Caco-2 (cell line): ENCODE measurements around the gene TSC22D4. TPM values are rescaled to one million over a fixed set of nuclear protein-coding genes. Genes with fewer than 3 reads are reported as not detected.

Experiments used
- BruUV-seq: library from RNA; stranded (reverse); fragments of 400-500 nt; replicated peaks from 2 replicates; lab custom pipeline; 2021; lab: Mats Ljungman, UMichigan
- CTCF ChIA-PET: fragments of 300-600 bp; sonication (Branson Sonifier 250); formaldehyde crosslinking; loops from one replicate; lab custom pipeline; 2022; ENCODE audit warnings: antibody characterized with exemption; lab: Charles Lee
- POLR2A ChIA-PET: fragments of 300-600 bp; sonication (Branson Sonifier 250); formaldehyde crosslinking; loops from one replicate; lab custom pipeline; 2022; ENCODE audit warnings: antibody characterized with exemption; lab: Charles Lee
- DNase-seq, 2 experiments: peaks; one replicate each; pipeline versions ENCODE4 v3.0.0 to v3.0.0-alpha.2; 2020 to 2022
- H3K27me3 ChIP-seq: replicated peaks from 2 replicates; pipeline ENCODE4 v1.6.0; 2011; ENCODE audit warnings: low read length; ENCODE audit not compliant: control insufficient read depth, insufficient read depth
- H3K36me3 ChIP-seq: 2 replicates; pipeline ENCODE4 v1.5.1; 2011; ENCODE audit warnings: low read length; ENCODE audit not compliant: control insufficient read depth, insufficient read depth
- H3K4me1 ChIP-seq: fragments of 250-450 bp; sonication (Bioruptor Pico); 2 replicates; pipeline ENCODE4 v1.5.1; 2020; ENCODE audit warnings: mild to moderate bottlenecking
- H3K4me3 ChIP-seq: 2 replicates; pipeline ENCODE4 v1.5.1; 2011; ENCODE audit warnings: low read depth, mild to moderate bottlenecking, control low read depth, low read length
- H3K9me3 ChIP-seq: fragments of 250-450 bp; sonication (Bioruptor Pico); 2 replicates; pipeline ENCODE4 v1.5.1; 2020; ENCODE audit warnings: mild to moderate bottlenecking, moderate library complexity
- H3K27ac Mint-ChIP-seq: one replicate; pipeline ENCODE4 v1.8.0; 2022; ENCODE audit warnings: mixed read lengths; ENCODE audit not compliant: unreplicated experiment
- H3K27me3 Mint-ChIP-seq: one replicate; pipeline ENCODE4 v1.8.0; 2022; ENCODE audit warnings: mixed read lengths; ENCODE audit not compliant: insufficient read depth, unreplicated experiment
- H3K36me3 Mint-ChIP-seq: one replicate; pipeline ENCODE4 v1.8.0; 2022; ENCODE audit warnings: mild to moderate bottlenecking, mixed read lengths; ENCODE audit not compliant: insufficient read depth, unreplicated experiment
- H3K4me1 Mint-ChIP-seq: one replicate; pipeline ENCODE4 v1.8.0; 2022; ENCODE audit warnings: low read depth, mixed read lengths; ENCODE audit not compliant: unreplicated experiment
- H3K4me3 Mint-ChIP-seq: one replicate; pipeline ENCODE4 v1.8.0; 2022; ENCODE audit warnings: mild to moderate bottlenecking, moderate library complexity, mixed read lengths; ENCODE audit not compliant: unreplicated experiment
- H3K9me3 Mint-ChIP-seq: one replicate; pipeline ENCODE4 v1.8.0; 2022; ENCODE audit warnings: mixed read lengths; ENCODE audit not compliant: unreplicated experiment
- CTCF ChIP-seq, 2 experiments: fragments of 200-600 bp in 1 of 2; IDR thresholded peaks; 1 replicate in 1 of 2; 2 replicates in 1 of 2; pipeline versions ENCODE4 v1.5.1 to v1.8.0; 2011 to 2022; ENCODE audit warnings: antibody characterized with exemption in 1 of 2, control low read depth in 1 of 2, inconsistent platforms in 1 of 2, low read depth in 1 of 2, low read length in 1 of 2, mild to moderate bottlenecking in 1 of 2, moderate library complexity in 1 of 2; ENCODE audit not compliant: insufficient read depth in 1 of 2, severe bottlenecking in 1 of 2, unreplicated experiment in 1 of 2
- intact Hi-C: fragments of 100-400 bp; cut with micrococcal nuclease; formaldehyde crosslinking; loops from one replicate; pipeline ENCODE4 v1.10.0; 2022; ENCODE audit not compliant: unreplicated experiment
- total RNA-seq: library from RNA; stranded (reverse); gene quantifications from 2 replicates; pipeline ENCODE4 v1.2.3, GENCODE V29; 2022

Gene TSC22D4
- total RNA-seq, 1 experiment from 2014 or later, result 27.2 TPM

GRCh38 chr7:100486111-100486636 lies 7.2 kb upstream of the TSC22D4 start:
- Histone ChIP-seq H3K27me3 (no peaks in the 10 kb centered on the region), H3K4me1 (peaks cover 11% of the 10 kb centered on the region; the same call in 1 of the 2 replicates), H3K4me3 (no peak overlapping the region), H3K36me3 (no peaks in the 10 kb centered on the region), H3K9me3 (no peaks in the 10 kb centered on the region)
- Mint-ChIP-seq H3K4me3 (peak overlapping the region; percentile 12), H3K27ac (no peak overlapping the region), H3K36me3 (no peaks in the 10 kb centered on the region), H3K9me3 (no peaks in the 10 kb centered on the region), H3K27me3 (no peaks in the 10 kb centered on the region), H3K4me1 (peaks cover 11% of the 10 kb centered on the region)
- CTCF ChIA-PET, result no interaction called here
- no peak for TF ChIP-seq CTCF (IDR thresholded peaks at IDR 0.05; ENCODE audit: insufficient read depth in 1 of 2, low read depth in 1 of 2, low read length in 1 of 2, severe bottlenecking in 1 of 2, unreplicated experiment in 1 of 2)
- intact Hi-C loops, result no loop called here
- no peak for DNase-seq
- BruUV-seq, result no TSS peak
- POLR2A ChIA-PET, result no interaction called here

DNA sequence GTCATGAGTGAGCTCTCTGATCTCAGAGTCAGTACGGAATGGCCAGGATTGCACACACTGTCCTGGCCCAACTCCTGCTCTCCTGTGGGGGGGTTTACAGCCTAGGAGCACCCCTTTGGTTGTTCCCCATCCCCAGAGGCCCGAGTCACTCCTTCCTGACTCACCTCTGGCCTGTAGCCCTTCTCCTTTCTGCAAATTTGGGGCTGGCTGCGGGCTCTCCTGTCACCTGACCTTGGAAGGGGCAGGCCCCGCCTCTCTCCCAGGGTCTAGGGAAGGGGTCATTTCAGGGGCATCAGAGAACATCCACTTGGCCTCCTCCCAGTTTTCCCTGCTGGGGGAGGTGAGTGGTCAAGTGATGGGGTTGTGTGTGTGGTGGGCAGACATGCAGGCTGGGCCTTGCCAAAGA lies 6.5 kb upstream of the TSC22D4 start:
- Histone ChIP-seq H3K36me3 (no peaks in the 10 kb centered on the region), H3K9me3 (no peaks in the 10 kb centered on the region), H3K27me3 (no peaks in the 10 kb centered on the region), H3K4me3 (no peak overlapping the region), H3K4me1 (peaks cover 11% of the 10 kb centered on the region; the same call in 1 of the 2 replicates)
- H3K27ac Mint-ChIP-seq, result no peak overlapping the region
- H3K27me3 Mint-ChIP-seq, result no peaks in the 10 kb centered on the region
- no peaks in the 10 kb centered on the region for H3K36me3 Mint-ChIP-seq
- H3K9me3 Mint-ChIP-seq, result no peaks in the 10 kb centered on the region
- POLR2A ChIA-PET, result interaction anchor here (0.6 kb wide), 1 partner anchor 87 kb away, joined by 4 read pairs; no protein-coding TSS in a partner anchor
- BruUV-seq, result no TSS peak
- intact Hi-C loops, result no loop called here
- no peak for TF ChIP-seq CTCF (IDR thresholded peaks at IDR 0.05; ENCODE audit: insufficient read depth in 1 of 2, low read depth in 1 of 2, low read length in 1 of 2, severe bottlenecking in 1 of 2, unreplicated experiment in 1 of 2)
- H3K4me3 Mint-ChIP-seq, result peak overlapping the region; percentile 12
- CTCF ChIA-PET, result interaction anchor here (0.6 kb wide), 1 partner anchor 10 kb away, joined by 3 read pairs; no protein-coding TSS in a partner anchor
- DNase-seq, result no peak
- H3K4me1 Mint-ChIP-seq, result peaks cover 11% of the 10 kb centered on the region

DNA sequence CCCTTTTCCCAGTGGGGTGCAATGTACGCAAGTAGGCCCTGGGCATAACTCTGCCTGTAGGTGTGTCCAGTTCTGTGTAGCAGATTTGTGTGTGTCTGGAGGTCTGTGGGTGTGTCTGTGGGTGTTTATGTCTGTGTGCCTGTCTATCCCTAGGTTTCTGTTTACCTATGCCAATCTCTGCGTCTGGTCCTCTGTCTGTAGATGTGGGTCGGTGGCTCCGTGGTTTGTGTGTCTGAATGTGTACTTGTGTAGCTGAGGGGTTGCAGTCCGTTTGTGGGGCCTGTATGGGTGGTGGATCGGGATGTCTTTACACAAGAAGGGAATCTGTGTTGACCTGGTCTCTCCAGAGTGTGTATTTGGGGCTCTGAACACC lies 5.6 kb upstream of the TSC22D4 start:
- H3K9me3 Mint-ChIP-seq, result no peaks in the 10 kb centered on the region
- no peaks in the 10 kb centered on the region for H3K27me3 ChIP-seq
- H3K36me3 Mint-ChIP-seq, result peaks cover under 1% of the 10 kb centered on the region
- CTCF ChIA-PET, result no interaction called here
- no peaks in the 10 kb centered on the region for H3K36me3 ChIP-seq
- no peak overlapping the region for H3K4me3 ChIP-seq
- POLR2A ChIA-PET, result no interaction called here
- H3K9me3 ChIP-seq, result no peaks in the 10 kb centered on the region
- no peaks in the 10 kb centered on the region for H3K27me3 Mint-ChIP-seq
- peak overlapping the region; percentile 50 for H3K4me3 Mint-ChIP-seq
- no peak for TF ChIP-seq CTCF (IDR thresholded peaks at IDR 0.05; ENCODE audit: insufficient read depth in 1 of 2, low read depth in 1 of 2, low read length in 1 of 2, severe bottlenecking in 1 of 2, unreplicated experiment in 1 of 2)
- peaks cover 11% of the 10 kb centered on the region; the same call in 1 of the 2 replicates for H3K4me1 ChIP-seq
- H3K27ac Mint-ChIP-seq, result no peak overlapping the region
- intact Hi-C loops, result no loop called here
- H3K4me1 Mint-ChIP-seq, result peaks cover 11% of the 10 kb centered on the region
- BruUV-seq, result no TSS peak
- no peak for DNase-seq
